ENCODE results near the gene ITGB2.
"Not testable (repeated sequence)": the region's sequence is repeated elsewhere in the genome, so short reads cannot be mapped to it uniquely, and the experiment has no call there.

Gene ITGB2

DNA sequence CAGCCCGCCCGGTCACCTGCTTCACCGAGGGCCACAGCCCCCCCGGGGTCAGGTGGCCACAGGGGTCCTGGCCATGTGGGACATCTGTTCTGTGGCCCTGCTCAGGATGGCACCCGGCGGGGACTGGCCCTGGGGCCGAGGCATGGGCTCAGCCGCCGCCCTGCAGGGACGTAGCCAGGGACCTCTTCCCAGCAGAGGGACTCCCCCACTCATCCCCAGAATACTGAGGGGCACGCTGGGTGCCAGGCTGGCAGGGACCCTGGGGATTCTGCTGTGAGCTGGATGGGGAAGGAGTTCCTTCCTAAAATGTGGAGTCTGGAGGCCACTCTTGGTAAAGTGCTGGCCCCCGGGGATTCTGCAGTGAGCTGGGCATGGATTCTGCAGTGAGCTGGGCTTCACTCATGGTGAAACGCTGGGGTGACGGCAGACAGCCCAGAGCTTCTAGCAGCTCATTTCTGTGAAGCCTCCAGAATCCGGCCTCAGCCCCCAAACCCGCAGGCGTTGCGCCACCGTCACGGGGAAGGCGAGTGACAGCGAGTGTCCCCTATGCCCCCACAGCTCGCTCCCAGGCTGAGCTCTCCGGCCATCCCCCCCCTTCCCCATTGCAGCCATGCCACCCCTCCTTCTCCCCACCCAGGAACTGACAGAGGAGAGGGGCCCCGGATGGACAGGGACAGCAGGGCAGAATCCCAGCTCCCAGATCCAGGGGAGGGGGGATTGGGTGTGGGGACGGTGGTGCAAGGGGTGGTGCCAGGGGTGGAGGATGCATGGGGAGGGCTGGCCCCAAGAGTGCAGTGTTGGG, 1.4 kb downstream of the ITGB2 start:
- peak overlapping the region; percentile 68 for H3K4me3 ChIP-seq
- no peaks in the 10 kb centered on the region for H3K27me3 ChIP-seq
- peaks cover 73% of the 10 kb centered on the region for H3K4me1 ChIP-seq
- H3K36me3 ChIP-seq: no peaks in the 10 kb centered on the region
- TF ChIP-seq Cebpa-rat (IDR thresholded peaks at IDR 0.05): no peak
- H3K9me3 ChIP-seq: no peaks in the 10 kb centered on the region
- H4K20me1 ChIP-seq: no peaks in the 10 kb centered on the region
- peak overlapping the region; percentile 77 for H3K9ac ChIP-seq
- peak overlapping the region; percentile 98 for H3K4me2 ChIP-seq
- peak overlapping the region; percentile 85 for H3K27ac ChIP-seq

DNA sequence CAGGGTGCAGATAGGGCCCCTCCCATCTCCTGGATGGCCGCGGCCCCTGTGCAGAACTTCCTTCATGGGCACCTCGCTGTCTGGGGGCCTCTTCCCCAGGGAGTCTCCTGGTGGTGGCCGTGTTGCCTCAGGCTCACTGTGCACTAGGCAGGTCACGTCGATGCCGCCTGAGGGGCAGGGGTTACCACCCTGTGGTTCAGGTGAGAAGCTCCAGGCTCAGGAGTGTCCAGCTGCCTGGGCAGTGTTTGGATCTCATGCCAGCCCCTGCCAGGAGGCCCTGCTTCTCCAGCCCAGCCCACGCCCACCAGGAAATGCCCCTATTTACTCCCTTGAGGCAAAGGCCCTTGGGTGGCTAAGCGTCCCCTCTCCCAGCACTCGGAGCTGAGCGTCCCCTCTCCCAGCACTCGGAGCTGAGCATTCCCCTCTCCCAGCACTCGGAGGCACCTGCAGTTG, 2.1 kb downstream of the ITGB2 start:
- H3K27me3 ChIP-seq: no peaks in the 10 kb centered on the region
- no peak overlapping the region for H3K9ac ChIP-seq
- no peaks in the 10 kb centered on the region for H3K36me3 ChIP-seq
- H4K20me1 ChIP-seq: no peaks in the 10 kb centered on the region
- peaks cover 76% of the 10 kb centered on the region for H3K4me1 ChIP-seq
- peak overlapping the region; percentile 98 for H3K4me2 ChIP-seq
- no peak overlapping the region for H3K4me3 ChIP-seq
- no peak overlapping the region for H3K27ac ChIP-seq
- no peak for TF ChIP-seq Cebpa-rat (IDR thresholded peaks at IDR 0.05)
- H3K9me3 ChIP-seq: no peaks in the 10 kb centered on the region

DNA sequence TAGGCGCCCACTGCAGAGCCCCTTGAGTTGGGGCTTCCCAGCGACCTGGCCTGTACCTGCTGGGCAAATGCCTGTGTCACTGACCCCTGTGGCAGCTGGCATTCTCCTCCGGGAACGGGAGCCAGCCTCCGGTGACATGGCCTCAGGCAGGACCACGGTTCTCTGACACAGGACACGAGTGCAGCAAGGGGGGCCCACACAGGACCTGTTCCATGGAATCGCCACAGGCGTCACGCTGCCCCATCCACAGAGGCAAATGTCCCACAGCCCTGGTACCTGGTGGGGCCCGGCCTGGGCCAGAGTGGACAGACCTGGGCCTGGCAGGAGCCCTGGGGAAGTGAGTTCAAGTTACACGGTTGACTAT, 2.6 kb downstream of the ITGB2 start:
- Histone ChIP-seq H3K27me3 (no peaks in the 10 kb centered on the region), H3K4me3 (no peak overlapping the region), H3K9ac (no peak overlapping the region), H3K27ac (no peak overlapping the region), H3K4me2 (peak overlapping the region; percentile 98), H3K9me3 (no peaks in the 10 kb centered on the region), H3K4me1 (peaks cover 82% of the 10 kb centered on the region), H4K20me1 (no peaks in the 10 kb centered on the region), H3K36me3 (no peaks in the 10 kb centered on the region)
- no peak for TF ChIP-seq Cebpa-rat (IDR thresholded peaks at IDR 0.05)

DNA sequence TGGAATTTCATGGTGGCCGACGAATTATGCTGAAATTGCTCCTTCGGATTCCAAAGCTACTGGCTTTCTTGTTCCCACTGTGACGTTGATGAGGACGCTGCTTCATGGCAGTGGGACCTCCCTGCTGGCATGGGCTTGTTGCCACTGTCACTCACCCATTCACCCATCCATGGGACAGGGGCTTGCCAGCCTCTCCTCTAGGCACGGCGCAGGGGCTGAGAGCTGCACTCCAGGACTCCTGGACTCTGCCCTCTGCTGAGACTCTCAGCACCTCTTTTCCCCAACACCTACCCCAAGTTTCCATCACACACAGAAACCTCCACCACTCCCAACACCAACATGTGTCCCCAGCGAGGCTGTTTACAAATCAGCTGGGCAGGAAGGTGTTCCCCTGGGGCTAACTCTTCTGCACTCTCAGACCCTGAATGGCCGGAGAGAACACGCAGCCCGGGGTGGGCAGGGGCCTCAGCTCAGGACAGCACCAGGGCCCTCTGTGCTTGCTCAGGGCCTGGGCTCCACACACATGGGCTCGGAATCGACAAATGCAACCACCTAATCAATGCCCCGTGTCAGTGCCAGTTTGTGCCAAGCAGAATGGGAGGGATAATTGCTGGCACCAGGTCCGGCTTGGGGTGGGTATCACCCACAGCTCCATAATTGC, 3.1 kb downstream of the ITGB2 start:
- Histone ChIP-seq H3K4me3 (no peak overlapping the region), H3K27ac (no peak overlapping the region), H3K4me1 (peaks cover 87% of the 10 kb centered on the region), H3K9ac (no peak overlapping the region), H3K36me3 (no peaks in the 10 kb centered on the region), H4K20me1 (no peaks in the 10 kb centered on the region), H3K9me3 (no peaks in the 10 kb centered on the region), H3K27me3 (no peaks in the 10 kb centered on the region), H3K4me2 (peak overlapping the region; percentile 98)
- TF ChIP-seq Cebpa-rat (IDR thresholded peaks at IDR 0.05): no peak

DNA sequence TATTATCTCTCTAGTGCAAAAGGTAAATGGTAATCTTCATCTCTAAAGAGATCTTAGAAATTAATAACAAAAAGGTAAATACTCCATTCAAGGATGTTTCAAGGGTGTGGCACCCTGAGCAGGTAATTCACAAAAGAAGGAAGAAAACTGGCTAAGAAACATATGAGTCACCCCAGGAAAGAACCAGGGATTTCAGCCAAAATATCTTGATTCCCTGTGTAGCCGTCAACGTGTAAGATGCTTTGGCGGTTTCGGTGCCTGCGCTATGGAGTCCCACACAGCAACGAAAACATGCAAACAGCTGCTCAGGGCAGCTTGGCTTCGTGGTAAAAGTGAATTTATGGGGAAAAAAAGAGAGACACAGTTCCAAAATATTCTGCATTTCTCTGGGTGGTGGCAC, 3.7 kb downstream of the ITGB2 start:
- Histone ChIP-seq H3K4me3 (no peak overlapping the region), H3K9me3 (no peaks in the 10 kb centered on the region), H3K9ac (no peak overlapping the region), H3K36me3 (no peaks in the 10 kb centered on the region), H3K27ac (no peak overlapping the region), H3K4me1 (peaks cover 93% of the 10 kb centered on the region), H4K20me1 (no peaks in the 10 kb centered on the region), H3K4me2 (no peak overlapping the region), H3K27me3 (no peaks in the 10 kb centered on the region)
- TF ChIP-seq Cebpa-rat (IDR thresholded peaks at IDR 0.05): no peak

DNA sequence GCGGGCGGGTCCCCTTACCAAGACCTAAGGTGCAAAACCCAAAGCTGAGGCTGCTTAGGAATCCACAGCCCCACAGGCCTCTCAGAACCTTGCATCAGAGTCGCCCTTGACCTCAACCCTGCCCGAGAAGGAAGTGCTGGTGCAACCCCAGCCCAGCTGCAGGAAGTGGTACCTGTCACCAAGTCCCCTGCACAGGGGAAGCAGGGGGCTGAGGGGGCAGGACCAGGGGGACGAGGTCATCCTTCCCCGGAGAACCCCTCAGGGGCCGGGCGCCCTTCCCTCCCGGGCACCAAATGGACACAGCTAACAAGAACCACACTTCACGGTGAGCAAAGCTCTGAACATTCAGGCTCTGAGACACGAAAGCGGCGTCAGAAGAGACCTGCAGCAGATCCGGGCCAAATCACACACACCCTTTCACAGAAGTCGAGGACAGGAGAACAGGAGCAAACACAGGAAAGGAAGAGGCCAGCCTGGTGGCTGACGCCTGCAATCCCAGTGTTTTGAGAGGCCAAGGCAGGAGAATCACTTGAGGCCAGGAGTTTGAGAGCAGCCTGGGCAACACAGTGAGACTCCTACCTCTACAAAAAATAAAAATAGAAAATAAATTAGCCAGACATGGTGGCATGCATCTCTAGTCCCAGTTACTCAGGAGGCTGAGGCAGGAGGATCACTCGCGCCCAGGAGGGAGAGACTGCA, 6.4 kb downstream of the ITGB2 start:
- Histone ChIP-seq H3K4me1 (peaks cover 93% of the 10 kb centered on the region), H3K4me3 (no peak overlapping the region), H3K4me2 (peak overlapping the region; percentile 81), H3K36me3 (no peaks in the 10 kb centered on the region), H4K20me1 (no peaks in the 10 kb centered on the region), H3K9ac (0 out of 2 replicates have a peak overlapping the region, but pooled peaks have one; percentile 42), H3K27ac (peak overlapping the region; percentile 76), H3K27me3 (no peaks in the 10 kb centered on the region), H3K9me3 (no peaks in the 10 kb centered on the region)
- peak; percentile 35; the same call in 1 of the 2 replicates for TF ChIP-seq Cebpa-rat (IDR thresholded peaks at IDR 0.05)

DNA sequence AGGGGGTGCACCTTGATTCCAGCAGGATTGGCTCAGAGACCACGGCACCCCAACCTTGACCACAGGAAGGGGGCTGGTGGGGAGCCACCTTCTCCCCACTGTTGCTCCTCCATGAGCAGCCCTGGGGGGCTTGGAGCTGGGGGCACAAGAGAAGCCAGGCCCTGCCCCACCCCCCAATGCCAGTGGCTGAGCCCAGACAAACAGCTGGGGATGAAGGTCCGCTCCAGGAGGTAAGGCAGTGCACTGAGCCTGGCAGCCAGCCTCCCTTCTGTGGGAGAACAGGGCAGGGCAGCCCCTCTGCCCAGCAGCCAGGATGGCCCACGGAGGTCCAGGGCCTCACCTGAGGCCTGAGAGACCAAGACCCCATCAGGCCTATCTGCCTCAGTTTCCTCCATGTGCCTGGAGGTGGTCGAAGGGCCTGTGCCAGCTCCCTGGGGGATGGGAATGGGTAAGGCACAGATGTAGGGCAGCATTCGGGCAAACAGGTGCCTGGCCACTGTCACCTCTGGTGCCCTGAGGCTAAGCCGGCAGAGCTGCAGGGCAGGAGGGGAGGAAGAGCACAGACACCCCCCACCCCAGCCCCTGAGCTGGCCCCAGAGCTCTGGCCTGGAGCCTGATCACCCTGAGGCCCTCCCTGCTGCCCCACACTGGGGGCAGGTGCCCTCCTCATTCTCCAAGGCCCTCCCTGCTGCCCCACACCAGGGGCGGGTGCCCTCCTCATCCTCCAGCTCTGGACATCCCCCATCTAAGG, 7.1 kb downstream of the ITGB2 start:
- Histone ChIP-seq H3K9me3 (no peaks in the 10 kb centered on the region), H3K4me1 (peaks cover 93% of the 10 kb centered on the region), H3K4me2 (peak overlapping the region; percentile 81), H3K4me3 (no peak overlapping the region; the same call in 1 of the 2 replicates), H3K27me3 (no peaks in the 10 kb centered on the region), H3K27ac (peak overlapping the region; percentile 76), H3K36me3 (no peaks in the 10 kb centered on the region), H3K9ac (0 out of 2 replicates have a peak overlapping the region, but pooled peaks have one; percentile 42), H4K20me1 (no peaks in the 10 kb centered on the region)
- TF ChIP-seq Cebpa-rat (IDR thresholded peaks at IDR 0.05): no peak

DNA sequence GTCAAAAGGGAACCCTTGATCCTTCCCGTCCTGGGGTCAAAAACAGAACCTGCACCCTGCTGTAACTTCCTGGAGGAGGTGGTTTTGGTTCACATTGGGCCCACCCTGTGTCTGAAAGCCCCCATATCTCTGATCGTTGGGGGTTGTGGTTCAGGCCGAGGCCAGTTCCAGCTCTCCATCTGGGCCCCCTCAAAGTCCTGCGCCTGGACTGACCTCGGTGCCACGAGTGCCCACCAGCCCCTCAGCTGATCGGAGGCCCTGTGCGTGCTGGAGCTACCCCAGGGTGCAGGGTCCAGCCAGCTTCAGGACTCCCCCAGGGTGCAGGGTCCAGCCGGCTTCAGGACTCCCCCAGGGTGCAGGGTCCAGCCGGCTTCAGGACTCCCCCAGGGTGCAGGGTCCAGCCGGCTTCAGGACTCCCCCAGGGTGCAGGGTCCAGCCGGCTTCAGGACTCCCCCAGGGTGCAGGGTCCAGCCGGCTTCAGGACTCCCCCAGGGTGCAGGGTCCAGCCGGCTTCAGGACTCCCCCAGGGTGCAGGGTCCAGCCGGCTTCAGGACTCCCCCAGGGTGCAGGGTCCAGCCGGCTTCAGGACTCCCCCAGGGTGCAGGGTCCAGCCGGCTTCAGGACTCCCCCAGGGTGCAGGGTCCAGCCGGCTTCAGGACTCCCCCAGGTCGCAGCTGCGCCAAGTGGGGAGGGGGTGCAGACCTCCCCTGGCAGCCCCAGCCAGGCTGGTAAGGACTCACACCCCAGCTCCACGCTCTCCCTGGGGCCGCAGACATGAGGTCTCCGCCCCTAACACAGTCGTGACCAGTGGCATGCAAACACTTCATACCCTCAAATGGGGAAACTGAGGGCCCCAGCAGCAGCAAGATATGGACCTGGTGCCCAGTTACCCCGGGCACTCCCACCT, 7.9 kb downstream of the ITGB2 start:
- H3K9me3 ChIP-seq, H3K36me3 ChIP-seq, H3K27me3 ChIP-seq, H4K20me1 ChIP-seq: not testable (repeated sequence)
- peak overlapping the region; percentile 42; the same call in 1 of the 2 replicates for H3K9ac ChIP-seq
- peaks cover 93% of the 10 kb centered on the region for H3K4me1 ChIP-seq
- peak overlapping the region; percentile 1; the same call in 1 of the 2 replicates for H3K4me3 ChIP-seq
- peak overlapping the region; percentile 91 for H3K4me2 ChIP-seq
- H3K27ac ChIP-seq: peak overlapping the region; percentile 78
